ENCODE data around the gene LCOR.

DNA sequence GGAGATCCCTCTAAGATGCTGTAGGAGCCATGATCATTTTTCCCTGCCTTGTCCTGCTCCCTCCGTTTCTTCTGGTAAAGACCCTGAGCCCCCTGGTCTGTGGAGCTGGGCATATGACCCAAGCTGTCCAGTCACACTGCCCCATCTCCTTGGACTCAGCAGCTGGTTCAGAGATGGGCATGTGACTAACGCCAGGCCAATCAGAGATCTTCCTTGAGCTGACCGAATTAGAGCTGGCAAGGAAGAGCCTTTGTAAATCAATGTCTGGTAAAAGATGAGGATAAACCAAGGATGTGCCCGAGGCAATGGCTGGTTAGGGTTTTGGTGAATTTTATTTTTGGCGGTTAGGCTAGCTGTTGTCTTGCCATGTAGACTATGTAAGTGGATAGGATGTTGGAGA lies 173.3 kb downstream of the LCOR start:
- TF ChIP-seq EZH2 (IDR thresholded peaks at IDR 0.05; ENCODE audit: low read length, missing control alignments) (no peak), CTCF (conservative IDR thresholded peaks at IDR 0.05 in 1 of 2, IDR thresholded peaks at IDR 0.05 in 1 of 2; ENCODE audit: low read depth in 1 of 2, low read length in 2 of 2) (no peak)

Measured in fibroblast of lung (primary cell).